B cell (primary cell): ENCODE data around the gene CTLA4.

Source experiments
- EZH2 ChIP-seq: IDR thresholded peaks from 2 replicates; pipeline ENCODE4 v1.6.1; 2012; ENCODE audit warnings: borderline replicate concordance, low read depth, mild to moderate bottlenecking, moderate library complexity, low read length; ENCODE audit not compliant: insufficient read depth, poor library complexity, severe bottlenecking
- TF ChIP-seq, protein P1 (sequence below): fragments of 200-600 bp; IDR thresholded peaks from one replicate; pipeline ENCODE4 v1.8.0; 2022; ENCODE audit warnings: antibody characterized with exemption, mild to moderate bottlenecking

DNA sequence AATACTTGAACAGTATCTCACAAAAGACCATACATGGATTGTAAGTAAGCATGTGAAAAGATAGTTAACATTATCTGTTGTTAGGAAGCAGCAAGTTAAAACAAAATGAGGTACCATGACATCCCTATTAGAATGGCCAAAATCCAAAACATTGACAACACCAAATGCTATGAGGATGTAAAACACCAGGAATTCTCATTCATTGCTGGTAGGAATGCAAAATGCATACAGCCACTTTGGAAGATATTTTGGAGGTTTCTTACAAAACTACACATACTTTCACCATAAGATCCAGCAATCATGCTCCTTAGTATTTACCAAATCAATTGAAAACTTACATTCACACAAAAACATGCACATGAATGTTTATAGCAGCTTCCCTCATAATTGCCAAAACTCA, 38.1 kb downstream of the CTLA4 start:
- TF ChIP-seq, protein P1, sequence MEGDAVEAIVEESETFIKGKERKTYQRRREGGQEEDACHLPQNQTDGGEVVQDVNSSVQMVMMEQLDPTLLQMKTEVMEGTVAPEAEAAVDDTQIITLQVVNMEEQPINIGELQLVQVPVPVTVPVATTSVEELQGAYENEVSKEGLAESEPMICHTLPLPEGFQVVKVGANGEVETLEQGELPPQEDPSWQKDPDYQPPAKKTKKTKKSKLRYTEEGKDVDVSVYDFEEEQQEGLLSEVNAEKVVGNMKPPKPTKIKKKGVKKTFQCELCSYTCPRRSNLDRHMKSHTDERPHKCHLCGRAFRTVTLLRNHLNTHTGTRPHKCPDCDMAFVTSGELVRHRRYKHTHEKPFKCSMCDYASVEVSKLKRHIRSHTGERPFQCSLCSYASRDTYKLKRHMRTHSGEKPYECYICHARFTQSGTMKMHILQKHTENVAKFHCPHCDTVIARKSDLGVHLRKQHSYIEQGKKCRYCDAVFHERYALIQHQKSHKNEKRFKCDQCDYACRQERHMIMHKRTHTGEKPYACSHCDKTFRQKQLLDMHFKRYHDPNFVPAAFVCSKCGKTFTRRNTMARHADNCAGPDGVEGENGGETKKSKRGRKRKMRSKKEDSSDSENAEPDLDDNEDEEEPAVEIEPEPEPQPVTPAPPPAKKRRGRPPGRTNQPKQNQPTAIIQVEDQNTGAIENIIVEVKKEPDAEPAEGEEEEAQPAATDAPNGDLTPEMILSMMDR: no peak
- no peak for TF ChIP-seq EZH2
